ENCODE results near the gene ASIC2. TPM values are rescaled to one million over a fixed set of nuclear protein-coding genes. Genes with fewer than 3 reads are reported as not detected.
A peak's percentile ranks its signal among the peaks of the same experiment; 100 is the strongest.

ASIC2 gene
- total RNA-seq, 4 donors from 2014 or later: 0.48 TPM; not detected in 3

DNA sequence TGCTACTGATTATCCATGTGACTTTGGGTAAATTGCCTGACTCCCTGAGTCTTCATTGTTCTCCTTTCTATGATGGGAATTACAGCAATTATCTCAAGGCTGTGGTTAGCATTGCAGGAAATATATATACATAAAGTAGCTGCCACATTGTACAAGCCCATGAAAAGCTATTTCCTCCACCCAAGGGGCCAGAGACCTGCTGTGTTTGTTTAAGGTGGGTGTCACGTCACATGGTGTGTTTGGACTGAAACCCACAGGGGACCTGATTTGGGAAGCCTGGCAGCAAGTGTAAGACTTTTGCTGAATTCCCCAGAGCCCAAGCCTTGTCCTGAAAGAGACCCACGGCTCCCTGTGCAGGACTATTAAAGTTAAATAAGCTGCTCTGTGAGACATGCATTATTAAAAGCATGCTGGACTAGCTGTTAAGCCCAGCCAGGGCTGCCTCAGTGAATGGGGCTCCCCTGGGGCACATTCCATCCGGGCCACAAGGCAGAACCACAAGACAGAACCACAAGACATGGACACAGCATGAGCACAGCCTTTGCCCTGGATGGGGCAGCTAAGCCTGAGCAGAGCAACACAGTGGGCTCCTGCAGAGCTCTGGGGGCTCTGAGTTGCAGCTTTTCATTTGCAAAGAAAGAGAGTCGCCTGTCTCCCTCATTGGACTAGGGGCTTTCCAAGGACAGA is 152.5 kb downstream of the ASIC2 start:
- TF ChIP-seq, protein P1, sequence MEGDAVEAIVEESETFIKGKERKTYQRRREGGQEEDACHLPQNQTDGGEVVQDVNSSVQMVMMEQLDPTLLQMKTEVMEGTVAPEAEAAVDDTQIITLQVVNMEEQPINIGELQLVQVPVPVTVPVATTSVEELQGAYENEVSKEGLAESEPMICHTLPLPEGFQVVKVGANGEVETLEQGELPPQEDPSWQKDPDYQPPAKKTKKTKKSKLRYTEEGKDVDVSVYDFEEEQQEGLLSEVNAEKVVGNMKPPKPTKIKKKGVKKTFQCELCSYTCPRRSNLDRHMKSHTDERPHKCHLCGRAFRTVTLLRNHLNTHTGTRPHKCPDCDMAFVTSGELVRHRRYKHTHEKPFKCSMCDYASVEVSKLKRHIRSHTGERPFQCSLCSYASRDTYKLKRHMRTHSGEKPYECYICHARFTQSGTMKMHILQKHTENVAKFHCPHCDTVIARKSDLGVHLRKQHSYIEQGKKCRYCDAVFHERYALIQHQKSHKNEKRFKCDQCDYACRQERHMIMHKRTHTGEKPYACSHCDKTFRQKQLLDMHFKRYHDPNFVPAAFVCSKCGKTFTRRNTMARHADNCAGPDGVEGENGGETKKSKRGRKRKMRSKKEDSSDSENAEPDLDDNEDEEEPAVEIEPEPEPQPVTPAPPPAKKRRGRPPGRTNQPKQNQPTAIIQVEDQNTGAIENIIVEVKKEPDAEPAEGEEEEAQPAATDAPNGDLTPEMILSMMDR (IDR thresholded peaks at IDR 0.05): no peak
- no peak for DNase-seq (ENCODE audit: low spot score)

DNA sequence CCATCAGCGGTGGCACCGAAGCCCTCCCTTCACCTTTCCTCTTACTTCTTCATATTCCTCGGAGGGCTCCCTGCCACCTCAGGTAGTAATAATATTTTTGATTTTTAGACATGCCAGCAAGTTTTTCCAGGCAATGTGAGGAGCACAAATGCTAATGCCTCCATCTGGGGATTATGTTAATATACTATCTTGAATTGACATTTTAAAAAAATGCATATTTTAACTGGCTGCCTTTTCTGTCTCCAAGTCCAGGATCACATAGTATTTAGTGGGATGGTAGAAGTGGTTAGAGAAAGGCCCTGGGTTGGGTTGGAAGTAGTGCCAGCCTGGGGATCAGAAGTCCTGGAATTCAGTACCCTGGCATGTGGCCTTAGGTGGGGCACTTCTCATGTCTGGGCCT is 154.5 kb downstream of the ASIC2 start:
- TF ChIP-seq, protein P1 (IDR thresholded peaks at IDR 0.05): no peak
- ATAC-seq (ENCODE audit: low FRiP score) (no peak), DNase-seq (ENCODE audit: low spot score) (no peak)

More for the DNA sequence above, 152.5 kb downstream of the ASIC2 start:
- ATAC-seq (ENCODE audit: low FRiP score): no peak

DNA sequence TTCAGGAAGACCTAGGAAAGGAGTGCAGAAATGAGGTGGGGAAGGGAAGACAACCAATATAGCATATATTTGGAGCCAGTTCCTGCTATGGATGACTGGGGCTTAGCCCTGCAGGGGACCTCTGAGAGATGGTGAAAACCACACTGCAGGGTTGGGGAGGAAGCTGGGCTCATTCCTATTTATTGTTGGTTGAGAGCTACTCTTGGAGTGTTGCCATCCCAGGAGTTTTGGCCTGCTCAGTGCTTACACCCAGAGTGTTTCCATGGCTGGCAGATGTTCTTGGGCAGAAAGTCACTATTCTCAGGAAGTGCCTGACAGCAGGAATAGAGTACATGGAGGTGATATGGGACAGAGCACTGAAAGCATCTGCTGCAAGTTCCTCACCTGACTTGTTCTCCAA is 155.7 kb downstream of the ASIC2 start:
- ATAC-seq (ENCODE audit: low FRiP score) (no peak), DNase-seq (ENCODE audit: low spot score) (no peak)
- TF ChIP-seq, protein P1 (IDR thresholded peaks at IDR 0.05): no peak

DNA sequence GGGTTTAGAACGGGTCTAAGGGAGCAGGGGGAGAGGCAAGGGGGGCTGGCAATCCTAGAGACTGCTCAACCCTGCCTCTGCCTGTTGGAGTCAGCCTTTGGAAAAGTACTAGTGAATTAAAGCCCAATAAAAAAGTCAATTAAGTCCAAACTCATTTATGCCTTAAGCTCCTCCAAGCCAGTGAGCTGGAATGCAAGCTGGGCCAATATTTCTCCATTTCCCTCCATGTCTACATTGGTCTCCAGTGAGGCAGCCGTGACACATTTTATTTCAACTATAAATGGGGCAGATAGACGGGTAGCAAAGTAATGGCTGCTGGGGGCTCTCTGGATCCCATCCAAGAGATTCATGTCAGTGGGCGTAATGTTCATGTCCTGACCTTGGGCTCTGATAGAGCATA is 157.4 kb downstream of the ASIC2 start:
- TF ChIP-seq, protein P1 (IDR thresholded peaks at IDR 0.05): no peak
- ATAC-seq (ENCODE audit: low FRiP score) (no peak), DNase-seq (ENCODE audit: low spot score) (no peak)

DNA sequence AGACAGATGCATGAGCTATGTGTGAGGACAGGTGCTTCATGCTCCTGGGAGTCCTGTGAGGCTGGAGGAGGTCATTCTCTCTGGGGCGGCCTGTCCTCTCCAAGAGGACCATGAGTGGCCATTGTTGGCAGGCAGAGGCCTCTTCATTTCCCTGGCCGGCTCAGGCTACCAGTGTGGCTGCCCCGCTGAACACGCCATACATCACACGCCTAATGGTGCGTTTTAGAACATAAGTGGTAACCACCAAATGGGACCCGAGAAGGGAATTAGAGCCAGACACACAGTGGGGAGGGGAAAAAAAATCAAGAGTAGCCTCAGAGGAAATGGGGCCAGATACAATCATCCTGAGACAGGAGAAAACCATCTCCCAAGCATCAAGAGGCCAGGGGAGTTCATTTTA is 161.5 kb downstream of the ASIC2 start:
- TF ChIP-seq, protein P1 (IDR thresholded peaks at IDR 0.05): no peak
- no peak for DNase-seq (ENCODE audit: low spot score)
- ATAC-seq (ENCODE audit: low FRiP score): no peak

DNA sequence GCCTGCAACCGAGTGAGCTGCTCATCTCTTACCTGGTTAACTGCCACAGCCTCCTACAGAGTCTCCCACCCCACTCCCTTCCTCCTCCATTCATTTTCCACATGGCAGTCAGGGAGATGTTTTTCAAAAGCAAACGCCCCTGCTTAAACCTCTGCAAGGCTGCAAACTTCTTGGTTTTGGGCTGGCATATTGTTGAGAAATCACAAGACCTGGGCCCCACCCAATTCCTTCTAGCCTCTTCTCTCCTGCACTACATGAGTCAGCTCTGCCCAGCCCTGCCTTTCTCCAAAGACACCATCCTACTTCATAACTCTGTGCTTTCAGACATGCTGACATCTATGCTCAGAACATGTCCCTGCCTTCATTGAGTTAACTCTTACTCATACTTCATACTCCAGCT is 165.4 kb downstream of the ASIC2 start:
- TF ChIP-seq, protein P1 (IDR thresholded peaks at IDR 0.05): no peak
- ATAC-seq (ENCODE audit: low FRiP score) (peak; percentile 88), DNase-seq (ENCODE audit: low spot score) (no peak)

DNA sequence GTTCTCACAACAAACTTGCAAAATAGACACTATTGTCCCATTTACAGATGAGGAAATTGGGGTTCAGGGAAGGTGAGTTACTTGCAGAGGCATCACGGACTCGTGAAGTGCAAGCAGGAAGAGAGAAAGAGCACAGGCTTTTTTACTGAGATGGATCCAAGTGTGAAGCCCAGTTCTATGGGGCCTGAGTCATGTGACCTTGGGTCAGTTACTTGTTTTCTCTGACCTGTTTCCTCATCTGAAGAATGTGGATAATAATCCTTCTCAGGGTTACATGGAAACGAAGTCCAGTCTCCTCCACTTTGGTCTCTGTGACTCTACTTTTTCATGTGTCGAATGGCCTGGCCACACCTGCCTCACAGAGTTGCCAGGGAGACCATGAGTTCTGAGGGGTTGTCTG is 167.0 kb downstream of the ASIC2 start:
- TF ChIP-seq, protein P1 (IDR thresholded peaks at IDR 0.05): no peak
- no peak for DNase-seq (ENCODE audit: low spot score)
- no peak for ATAC-seq (ENCODE audit: low FRiP score)

Measured in omental fat pad (tissue), 4 donors.